SIG-M5 treated with dmso at 0.1 percent for 504 hours (cell line): ENCODE data around the gene HDAC4.

Source experiments
- DNase-seq: peaks from one replicate; lab custom pipeline; 2025; ENCODE audit not compliant: unreplicated experiment; lab: John Stamatoyannopoulos, UW

Gene HDAC4

DNA sequence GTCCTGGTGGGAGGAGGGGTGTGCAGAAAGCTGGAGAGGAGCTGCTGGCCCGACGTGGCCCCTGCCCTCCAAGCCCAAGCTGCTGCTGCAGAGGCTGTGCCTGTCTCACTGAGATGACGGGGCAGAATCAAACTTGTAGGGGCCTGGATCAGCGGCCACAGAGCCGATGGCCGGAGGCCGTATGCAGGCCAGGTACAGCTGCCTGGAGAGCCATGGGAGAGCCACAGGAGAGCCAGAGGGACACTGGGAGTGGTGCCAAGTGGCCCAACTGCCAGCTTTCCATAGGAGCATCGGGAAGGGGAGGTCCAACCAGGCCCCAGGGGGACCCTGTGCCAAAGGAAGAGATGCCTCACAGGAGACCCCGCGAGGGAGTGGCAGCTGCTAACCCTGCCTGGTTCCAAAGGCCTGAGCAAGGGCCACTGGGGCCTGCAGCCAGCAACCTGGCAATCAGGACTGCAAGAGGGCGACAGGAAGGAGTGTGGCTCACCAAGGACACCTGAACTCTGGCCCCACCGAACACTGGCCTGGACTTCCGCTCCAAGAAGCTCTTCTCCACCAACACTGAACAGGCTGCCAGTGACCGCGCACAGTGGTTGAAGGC is 70.7 kb downstream of the HDAC4 start:
- no peak for DNase-seq

DNA sequence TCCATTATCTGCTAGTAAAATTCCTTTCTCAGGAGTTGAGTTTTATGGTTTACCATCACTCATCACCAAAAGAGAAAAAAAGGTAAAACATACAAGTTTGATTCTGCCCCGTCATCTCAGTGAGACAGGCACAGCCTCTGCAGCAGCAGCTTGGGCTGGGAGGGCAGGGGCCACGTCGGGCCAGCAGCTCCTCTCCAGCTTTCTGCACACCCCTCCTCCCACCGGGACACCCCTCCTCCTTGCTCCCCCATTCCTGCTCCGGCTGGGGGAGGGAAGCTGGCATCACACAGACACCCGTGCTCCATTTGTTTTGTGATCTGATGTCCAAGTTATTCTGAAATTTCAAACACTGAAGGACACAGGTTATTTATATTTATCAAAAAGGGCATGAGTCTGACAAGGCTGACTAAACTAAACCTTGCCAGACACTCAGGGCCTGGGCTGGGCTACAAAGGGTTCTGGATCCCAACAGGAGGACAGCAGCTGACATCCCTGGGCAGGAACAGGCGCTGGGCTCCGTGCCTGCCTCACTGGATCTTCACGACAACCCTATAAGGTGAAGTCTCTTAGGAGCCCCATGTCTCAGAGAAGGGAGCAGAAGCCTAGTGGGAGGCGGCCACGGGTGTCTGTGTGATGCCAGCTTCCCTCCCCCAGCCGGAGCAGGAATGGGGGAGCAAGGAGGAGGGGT is 71.4 kb downstream of the HDAC4 start:
- no peak for DNase-seq

DNA sequence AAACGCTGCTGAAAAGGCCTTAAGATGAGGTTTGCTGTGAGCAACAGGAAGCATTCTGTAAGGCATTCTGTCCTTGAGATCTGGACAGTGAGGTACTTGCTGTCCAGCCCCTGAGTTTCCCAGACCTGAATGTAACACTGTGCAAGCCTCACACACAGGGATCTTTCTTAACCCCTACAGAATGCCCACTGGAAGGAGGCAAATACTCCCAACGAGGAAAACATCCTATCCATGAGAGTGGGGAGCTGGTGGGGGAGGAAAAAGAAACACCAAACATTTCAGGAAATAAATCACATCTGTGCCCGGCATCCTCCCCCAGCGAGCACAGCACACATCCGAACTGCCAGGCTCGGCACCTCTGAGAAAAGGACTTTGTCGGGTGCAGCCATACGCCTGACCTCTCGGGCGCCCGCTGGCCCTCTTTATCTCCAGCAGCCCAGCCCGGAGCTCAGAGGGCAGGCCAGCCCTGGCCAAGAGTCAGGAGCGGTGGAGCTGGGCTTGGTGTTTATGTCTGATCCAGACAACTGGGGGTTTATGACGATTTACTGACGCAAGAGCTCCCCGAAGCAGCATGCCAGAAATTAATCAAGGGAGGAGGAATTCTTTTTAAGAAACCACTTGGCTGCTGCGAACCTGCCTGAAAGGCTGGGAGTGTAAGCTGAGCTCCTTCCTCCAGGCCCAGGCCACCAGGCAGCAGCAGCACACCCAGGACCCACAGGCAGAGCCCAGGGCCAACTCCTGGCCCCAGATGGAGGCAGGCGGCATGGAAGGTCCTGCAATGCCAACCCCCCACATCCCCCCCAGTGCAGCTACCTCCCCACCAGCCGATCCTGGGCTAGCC is 72.2 kb downstream of the HDAC4 start:
- no peak for DNase-seq

DNA sequence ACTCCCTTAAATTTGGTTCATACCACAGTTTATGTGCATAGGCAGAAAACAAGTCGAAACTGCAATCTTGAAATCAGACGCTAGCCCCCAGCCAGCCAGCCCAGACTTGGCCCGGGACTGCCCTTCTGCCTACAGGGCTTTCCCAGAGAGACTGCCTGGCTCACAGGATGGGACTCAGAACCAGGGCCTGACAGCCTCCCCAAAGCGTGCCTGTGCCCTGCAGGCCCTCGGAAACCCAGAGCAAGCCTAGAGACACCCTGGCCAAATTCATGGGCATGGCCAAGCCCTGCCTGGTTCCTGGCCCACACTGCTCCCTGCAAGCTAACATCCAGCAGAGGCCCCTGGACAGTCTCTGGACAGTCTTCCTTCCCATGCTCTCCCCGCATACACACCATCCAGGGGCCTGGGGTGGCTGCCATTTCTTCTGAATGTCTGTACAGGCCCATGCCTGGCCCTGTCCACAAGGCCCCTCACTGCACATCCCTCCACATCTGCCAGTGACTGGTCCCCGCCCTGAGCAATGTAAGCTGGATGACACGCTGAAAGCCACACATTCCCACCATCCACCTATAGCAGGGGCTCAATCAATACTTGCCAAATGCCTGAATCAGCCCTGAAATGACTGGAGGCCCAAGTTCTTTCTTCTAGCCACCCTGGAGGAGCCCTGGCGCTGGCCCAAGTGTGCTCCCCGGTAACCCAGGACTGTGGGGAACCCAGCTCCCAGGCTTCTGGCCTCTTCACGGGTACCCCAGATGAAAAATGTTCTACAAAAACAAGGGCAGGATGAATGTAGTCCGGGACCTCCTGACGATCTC is 73.1 kb downstream of the HDAC4 start:
- DNase-seq, result no peak

DNA sequence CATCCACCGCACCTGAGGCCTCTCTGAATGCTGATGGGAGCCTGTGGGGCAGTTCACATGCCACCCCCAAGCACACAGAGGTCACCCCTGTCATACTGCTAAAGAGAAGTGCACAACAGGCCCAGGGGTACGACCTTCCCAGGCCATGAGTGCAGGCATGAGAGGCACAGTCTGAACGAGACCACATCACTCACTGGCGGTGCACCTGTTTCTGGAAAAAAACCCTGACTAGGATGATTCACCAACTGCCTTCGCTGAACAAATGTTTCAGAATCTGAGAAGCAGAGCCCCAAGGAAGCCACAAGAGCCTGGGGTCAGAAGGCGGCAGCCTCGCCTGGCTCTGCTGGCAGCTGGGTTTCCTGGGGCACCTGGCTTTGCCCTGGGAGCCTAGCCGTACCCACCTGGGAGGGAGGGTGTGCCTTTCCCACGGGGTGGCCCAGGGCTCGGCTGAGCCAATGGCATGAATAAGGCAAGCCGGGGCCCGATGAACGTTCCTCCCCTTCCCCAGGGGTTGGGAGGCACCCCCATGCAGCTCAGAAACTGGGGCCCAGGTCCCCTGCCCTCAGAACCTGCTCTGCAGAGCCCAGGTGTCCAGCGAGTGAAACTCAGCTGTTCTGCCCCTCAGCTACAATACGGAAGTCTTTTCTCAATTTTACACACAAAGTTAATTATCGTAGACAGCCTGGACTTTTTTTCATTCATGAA is 73.8 kb downstream of the HDAC4 start:
- DNase-seq, result peak; percentile 19

DNA sequence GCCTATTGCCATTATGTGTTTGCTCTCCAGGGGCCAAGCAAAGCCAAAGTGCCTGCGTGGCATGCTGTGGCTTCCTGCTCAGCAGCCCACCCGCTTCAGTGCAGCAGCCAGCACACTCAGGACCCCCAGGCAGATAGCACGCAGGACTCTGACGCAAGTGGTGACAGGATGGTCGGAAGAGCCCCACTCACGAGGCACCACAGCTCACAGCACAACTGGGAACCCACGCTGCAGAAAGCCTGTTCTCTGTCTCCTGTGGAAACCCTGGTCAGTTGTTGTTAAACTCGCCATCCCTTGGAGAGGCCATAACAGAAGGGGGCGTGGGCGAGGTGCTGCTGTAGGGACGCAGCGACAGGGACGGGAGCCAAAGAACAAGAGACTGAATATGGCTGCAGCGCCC is 76.4 kb downstream of the HDAC4 start:
- no peak for DNase-seq

DNA sequence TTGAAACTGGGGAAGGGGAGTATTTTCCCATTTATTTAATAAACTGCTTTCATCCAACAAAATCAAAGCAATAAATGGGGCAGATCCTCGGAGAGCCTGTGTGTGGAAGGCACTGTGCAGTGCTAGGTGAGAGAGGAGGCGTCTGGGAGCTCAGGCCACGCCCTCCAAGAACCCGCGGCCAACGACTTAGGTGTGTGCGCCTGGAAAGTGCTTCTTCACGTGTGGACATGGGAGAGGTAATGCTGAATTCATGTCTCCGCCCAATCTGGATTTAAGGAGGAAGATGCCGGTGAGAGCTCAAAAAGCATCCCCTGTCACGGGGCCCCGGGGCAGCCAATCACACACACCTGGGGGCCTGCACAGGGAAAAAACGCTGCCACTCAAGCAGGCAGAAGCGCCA is 77.4 kb downstream of the HDAC4 start:
- no peak for DNase-seq

DNA sequence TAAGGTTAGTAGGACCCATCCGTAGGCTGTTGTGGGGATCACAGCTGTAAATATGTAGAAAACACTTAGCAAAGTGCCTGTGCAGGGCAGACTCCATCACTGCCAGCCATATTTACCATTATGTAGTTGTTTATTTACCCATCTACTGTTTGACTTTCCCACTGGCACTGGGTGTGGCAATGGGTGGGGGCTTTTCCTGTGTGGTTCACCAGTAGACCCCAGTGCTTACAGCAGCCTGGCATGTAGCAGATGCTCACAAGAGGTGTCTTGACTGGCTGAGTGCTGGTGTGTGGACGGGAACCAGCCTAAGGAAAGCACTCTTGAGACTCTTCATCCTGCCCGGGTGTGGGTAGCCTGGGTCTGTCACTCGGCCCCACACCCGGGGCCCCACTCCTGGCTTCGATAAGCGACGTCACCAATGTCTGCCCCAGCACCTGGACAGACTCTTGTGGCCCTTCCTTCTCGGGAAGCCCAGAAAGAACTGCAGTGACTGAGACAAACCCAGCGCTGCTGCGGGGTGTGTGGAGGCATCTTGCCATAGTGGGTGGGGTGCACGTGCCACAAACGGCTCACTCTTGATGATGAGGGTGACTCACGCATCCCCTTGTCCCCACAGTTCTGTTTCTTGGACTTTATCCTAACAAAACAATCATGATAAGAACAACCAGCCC is 78.3 kb downstream of the HDAC4 start:
- no peak for DNase-seq

DNA sequence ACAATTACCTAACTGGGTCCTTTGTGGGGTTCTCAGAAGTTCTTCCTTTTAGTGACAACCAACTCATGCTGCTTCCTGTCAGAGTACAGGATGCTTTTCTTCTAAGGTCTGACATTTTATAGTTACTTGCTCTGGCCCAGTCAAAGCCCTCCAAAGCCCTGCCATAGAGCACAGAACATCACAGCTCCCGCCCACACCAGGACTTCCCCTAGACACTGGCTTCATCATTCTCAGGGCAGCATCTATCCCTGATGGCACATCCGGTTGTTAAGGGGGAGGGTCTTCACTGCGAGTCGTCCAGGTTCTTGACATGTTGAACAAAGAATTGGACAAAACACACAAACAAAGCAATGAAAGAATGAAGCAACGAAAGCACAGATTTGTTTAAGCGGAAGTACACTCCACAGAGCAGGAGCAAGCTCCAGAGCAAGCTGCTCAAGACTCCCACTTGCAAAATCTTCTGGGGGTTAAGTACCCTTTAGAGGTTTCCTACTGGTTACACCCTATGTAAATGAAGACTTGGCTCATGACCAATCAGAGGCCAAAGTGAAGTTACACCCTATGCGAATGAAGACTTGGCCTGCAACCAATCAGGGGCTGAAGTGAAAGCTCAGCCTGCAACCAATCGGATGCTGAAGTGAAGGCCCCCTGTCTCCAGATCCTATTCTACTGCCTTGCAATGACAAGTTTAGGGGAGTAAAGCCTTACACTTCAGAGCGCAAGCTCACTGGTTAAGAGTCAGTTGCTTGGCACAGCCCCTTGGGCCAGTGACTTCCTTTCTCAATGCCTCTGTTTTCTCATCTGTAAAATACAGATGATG is 79.0 kb downstream of the HDAC4 start:
- no peak for DNase-seq

DNA sequence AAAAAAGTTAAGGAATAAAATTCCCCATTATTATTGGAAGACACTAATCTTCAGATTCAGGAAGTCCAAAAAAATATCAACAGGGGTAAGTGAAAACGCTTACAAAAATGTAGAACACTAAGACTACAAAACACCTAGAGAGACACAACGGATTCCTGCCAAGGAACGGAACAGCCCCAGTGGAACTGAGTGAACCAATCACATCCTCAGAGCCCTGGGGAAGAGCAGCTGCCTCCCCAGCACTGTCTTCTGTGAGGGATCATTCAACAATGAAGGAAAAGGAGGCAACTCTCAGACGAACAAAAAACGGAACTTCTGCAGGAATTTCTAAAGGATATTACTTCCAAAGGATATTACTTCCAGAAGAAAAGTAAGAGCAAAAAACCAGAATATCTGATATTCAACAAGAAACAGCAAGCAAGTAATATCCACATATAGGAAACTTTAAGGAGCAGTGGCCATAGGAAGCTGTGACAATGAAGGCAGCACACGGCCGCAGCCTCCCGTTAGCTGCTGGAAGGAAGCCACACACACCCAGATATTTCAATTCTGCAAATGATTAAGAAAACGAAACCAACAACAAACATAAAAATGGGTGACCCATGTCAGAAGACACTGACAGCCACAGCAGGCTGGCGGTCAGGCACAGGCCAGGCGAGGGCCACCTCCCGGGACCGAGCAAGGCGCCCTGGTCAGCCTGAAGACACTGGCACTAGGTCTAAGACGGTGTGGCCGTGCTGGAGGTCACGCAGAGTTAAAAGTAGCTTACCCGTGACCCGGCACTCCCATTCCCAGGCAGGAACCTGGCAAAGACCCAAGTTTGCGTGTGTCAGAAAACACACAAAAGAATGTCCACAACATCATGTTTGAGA is 81.8 kb downstream of the HDAC4 start:
- DNase-seq, result no peak

DNA sequence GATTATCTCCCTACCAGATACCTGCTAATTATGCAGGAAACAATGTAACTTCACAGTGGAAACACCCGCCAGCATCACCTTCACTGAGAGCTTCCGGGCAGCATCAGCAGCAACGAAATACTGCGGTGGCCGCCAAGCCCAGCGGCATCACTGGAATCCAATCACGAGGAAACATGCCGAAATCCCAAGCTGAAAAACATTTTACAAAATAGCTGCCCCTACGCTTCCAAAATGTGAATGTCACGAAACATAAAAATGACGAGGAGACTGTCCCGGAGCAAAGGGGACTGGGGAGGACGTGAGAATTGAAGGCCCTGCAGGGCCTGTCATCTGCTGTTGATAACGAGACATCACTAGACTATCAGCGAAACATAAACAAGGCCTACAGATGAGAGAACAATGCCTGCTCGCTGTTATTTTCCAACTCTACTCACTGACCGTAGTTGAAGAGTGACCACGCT is 82.6 kb downstream of the HDAC4 start:
- no peak for DNase-seq

DNA sequence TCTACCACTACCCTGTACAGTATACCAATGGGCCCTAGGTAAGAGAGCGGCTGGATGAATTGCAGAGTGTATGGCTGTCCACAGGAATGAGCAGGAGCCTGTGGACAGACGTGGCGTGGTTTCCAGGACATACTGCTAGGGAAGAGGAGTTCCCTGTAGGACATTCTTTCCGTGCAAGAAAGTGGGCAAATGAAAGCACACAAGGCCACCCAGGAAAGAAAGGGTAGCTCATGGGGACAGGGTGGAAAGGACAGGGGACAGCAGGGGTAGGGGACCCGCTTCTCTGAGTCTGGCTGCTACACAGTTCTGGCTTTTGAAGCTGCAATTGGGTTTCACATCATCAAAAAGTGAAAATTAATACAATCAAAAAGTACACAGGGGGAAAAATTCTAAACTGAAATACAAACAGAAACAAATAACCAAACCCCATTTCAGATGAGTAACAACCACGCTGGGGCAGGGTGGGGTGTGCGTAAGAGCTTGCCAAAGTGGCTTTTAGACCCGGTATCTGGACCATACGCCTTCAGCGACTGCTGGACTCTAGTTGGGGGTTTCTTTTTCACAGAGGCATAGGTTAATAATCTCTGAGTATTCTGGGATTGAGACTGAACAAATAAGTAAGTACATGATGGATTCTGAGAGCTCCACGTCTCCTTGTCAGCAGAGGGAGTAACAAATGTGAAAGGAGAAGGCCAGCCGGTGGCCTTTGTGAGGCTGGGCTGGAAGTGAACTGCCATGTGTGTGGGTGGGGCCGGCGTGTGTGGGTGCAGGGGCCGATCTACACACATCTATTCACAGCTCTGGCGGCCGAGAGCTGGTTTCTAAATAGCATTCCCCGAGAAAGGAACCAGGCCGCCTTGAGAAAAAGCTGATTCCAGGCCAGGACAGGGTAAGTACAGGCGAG is 84.0 kb downstream of the HDAC4 start:
- no peak for DNase-seq

DNA sequence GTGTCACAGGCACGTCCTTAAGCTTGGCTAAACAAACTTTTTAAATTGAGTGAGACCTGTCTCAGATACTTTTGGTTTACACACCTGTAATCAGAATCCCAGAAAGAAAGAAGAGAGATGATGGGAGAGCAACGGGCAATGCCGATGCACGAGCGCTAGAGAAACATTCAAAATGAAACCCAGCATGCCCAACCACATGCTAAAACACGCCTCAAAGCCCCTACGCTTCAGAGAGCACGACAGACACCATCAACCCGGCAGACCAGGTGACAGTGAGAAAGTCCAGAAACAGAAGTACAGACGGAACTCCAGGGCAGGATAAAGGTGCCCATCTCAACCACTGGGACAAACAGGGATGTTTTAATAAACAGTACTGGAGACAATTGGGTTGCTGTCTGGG is 85.5 kb downstream of the HDAC4 start:
- DNase-seq, result no peak

DNA sequence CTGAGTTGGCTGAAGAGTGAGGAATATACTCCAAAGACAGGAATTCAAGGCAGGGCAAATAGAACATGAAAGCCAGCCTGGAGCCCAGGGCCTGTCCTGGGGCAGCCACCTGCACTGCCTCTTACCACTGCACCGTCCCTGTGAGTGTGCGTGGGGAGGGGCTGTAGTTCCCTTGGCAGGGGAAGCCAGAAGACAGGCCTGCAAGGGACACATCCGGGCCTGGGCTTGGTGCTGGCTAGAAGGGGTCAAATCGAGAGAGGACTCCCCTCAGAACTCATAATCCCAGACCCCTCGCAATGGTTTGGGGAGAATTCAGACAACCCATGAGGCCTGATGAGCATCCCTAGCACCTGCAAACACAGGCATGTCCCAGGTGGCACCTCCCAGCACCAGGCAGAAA is 87.0 kb downstream of the HDAC4 start:
- no peak for DNase-seq

DNA sequence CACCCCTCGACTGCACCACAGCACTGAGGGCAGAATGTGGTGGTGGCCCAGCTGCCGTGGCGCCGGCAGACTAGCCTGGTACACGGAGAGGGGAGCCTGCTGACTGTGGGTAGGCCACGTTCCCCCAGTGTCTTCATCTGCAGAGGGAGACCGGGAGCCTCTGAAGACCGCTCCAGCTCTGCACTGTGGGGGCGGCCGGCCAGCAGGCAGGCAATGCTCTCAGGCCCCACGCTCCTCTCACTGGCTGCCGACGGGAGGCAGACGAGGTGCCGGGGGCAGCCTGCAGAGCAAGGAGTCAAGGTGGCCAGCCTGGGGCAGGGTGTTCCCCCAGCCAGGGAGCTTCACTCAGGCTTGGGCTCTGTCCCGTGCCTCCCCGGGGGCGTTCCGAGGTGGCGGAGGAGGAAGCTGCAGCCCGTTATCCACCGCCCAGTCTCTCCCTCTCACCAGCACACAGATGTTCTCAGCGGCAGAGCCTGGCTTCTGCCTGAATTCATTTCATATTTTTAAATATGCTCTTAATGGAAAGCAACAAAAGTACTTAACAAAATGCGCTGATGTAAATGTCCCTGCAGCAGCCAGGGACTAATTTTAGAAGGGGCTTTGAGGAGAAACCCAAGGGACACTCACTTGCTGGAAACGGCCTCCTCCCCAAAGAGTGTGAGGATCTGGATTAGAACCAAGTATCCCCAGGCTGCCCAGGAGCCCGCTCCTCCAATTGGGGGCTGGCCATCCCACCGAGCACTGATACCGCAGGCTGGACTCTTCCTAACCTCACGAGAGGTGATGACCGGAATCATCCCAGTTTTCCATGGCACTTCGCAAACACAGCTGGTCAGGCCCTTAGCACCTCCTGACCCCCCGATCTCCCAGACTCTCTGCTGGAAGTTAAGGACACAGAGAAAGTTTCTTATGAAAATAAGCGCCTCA is 87.8 kb downstream of the HDAC4 start:
- no peak for DNase-seq

DNA sequence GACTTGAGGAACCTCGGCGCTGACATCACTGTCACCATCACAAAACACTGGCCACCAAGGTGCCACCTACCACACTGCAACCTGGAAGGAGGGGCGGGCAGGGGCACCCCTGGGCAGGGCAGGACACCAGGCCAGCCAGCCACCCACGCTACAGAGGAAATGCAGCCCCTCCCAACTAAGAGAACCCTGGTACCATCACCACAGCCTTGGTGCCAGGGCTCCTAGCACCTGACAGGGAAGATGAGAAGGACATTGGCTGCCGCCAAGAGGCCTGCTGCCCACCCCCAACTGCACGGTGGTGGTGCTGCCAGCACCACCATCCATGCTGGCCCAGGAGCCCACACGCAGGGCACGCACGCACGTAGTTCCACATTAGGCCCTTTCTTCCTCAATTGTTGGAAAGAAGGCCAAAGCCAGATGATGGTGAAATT is 88.7 kb downstream of the HDAC4 start:
- no peak for DNase-seq
